ENCODE results near the gene RGS17.

- TF ChIP-seq, protein P1, sequence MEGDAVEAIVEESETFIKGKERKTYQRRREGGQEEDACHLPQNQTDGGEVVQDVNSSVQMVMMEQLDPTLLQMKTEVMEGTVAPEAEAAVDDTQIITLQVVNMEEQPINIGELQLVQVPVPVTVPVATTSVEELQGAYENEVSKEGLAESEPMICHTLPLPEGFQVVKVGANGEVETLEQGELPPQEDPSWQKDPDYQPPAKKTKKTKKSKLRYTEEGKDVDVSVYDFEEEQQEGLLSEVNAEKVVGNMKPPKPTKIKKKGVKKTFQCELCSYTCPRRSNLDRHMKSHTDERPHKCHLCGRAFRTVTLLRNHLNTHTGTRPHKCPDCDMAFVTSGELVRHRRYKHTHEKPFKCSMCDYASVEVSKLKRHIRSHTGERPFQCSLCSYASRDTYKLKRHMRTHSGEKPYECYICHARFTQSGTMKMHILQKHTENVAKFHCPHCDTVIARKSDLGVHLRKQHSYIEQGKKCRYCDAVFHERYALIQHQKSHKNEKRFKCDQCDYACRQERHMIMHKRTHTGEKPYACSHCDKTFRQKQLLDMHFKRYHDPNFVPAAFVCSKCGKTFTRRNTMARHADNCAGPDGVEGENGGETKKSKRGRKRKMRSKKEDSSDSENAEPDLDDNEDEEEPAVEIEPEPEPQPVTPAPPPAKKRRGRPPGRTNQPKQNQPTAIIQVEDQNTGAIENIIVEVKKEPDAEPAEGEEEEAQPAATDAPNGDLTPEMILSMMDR (IDR thresholded peaks at IDR 0.05) = no peak
- TF ChIP-seq POLR2A (IDR thresholded peaks at IDR 0.05) = no peak
Observed at GRCh38 chr6:153123801-153124200, 7.3 kb downstream of the RGS17 start.

Measured in breast epithelium (tissue), 3 donors.